ENCODE measurements around the gene TESPA1.

DNA sequence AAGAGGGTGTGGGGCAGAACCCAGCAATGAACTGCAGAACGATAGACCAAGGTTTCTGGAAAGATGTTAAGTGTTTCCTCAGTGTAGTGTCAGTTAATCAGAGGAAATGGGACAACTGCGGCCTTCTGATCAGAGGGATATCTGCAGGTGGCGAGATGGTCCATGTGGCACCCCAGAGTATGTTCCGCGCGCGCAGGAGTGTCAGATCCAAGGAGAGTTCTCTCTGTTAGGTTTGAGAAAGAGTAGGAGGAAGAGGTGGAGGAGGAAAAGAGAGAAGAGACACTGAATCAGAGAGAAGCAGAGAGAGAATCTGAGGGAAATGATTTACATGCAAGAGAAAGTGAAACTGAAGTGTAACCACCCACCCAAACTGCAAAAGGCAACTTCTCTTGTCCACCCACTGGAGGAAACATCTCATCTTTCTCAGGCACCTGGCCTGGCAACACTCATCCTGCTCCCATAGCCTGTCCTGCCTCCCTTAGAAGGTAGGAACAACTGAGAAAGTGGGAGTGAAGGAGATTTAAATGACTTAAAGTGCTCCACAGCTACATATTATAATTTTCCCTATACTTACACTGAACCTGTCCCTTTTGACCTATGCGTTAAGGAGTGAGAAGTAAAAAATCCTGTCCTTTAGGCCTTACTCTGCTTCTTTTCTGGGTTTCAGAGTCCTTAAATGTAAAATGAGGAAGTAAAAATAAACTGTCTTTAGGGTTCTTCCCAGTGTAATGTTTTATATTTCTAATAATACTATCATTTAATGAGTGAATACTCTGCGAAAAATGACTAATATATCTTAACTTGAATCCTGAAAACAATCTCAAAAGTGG is 6.8 kb upstream of the TESPA1 start:
- TF ChIP-seq, protein P1, sequence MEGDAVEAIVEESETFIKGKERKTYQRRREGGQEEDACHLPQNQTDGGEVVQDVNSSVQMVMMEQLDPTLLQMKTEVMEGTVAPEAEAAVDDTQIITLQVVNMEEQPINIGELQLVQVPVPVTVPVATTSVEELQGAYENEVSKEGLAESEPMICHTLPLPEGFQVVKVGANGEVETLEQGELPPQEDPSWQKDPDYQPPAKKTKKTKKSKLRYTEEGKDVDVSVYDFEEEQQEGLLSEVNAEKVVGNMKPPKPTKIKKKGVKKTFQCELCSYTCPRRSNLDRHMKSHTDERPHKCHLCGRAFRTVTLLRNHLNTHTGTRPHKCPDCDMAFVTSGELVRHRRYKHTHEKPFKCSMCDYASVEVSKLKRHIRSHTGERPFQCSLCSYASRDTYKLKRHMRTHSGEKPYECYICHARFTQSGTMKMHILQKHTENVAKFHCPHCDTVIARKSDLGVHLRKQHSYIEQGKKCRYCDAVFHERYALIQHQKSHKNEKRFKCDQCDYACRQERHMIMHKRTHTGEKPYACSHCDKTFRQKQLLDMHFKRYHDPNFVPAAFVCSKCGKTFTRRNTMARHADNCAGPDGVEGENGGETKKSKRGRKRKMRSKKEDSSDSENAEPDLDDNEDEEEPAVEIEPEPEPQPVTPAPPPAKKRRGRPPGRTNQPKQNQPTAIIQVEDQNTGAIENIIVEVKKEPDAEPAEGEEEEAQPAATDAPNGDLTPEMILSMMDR (IDR thresholded peaks at IDR 0.05), result no peak
- no peak for TF ChIP-seq ZFX (IDR thresholded peaks at IDR 0.05; ENCODE audit: borderline replicate concordance)

All from 22Rv1 (cell line).